Endothelial cell of umbilical vein (primary cell): Measurements from ENCODE around the gene DAPK2. TPM values are rescaled to one million over a fixed set of nuclear protein-coding genes. Genes with fewer than 3 reads are reported as not detected.

Experiments
- BruUV-seq: library from RNA; stranded (reverse); fragments of 400-500 nt; replicated peaks from 2 replicates; lab custom pipeline; 2021; lab: Mats Ljungman, UMichigan
- CTCF ChIA-PET: fragments of 300-600, 350-600 bp; sonication (Branson Sonifier 250); formaldehyde crosslinking; loops from one replicate; lab custom pipeline; 2021; ENCODE audit warnings: antibody characterized with exemption, inconsistent platforms; lab: Charles Lee
- POLR2A ChIA-PET: fragments of 300-600, 350-600 bp; sonication (Branson Sonifier 250); formaldehyde crosslinking; loops from one replicate; lab custom pipeline; 2021; ENCODE audit warnings: antibody characterized with exemption, inconsistent platforms; lab: Charles Lee
- DNase-seq: peaks from one replicate; pipeline ENCODE4 v3.0.0-alpha.2; 2011; ENCODE audit warnings: low read depth, low spot score
- FAIRE-seq: peaks from 2 replicates; lab custom pipeline; 2011; peaks lifted over from hg19 to GRCh38; lab: Jason Lieb, UNC
- H2AFZ ChIP-seq: 2 replicates; pipeline ENCODE4 v1.6.0; 2012; ENCODE audit warnings: low read depth, low read length, control low read depth, inconsistent platforms
- H3K27ac ChIP-seq: 2 replicates; pipeline ENCODE4 v1.5.1; 2011; ENCODE audit warnings: low read depth, mild to moderate bottlenecking, control low read depth, low read length, moderate library complexity; ENCODE audit not compliant: insufficient read depth
- H3K27me3 ChIP-seq, 2 experiments: 2 replicates each; pipeline versions ENCODE4 v1.6.0 to v1.6.1; 2011; ENCODE audit warnings: low read length in 2 of 2, mixed read lengths in 1 of 2; ENCODE audit not compliant: control insufficient read depth in 2 of 2, insufficient read depth in 2 of 2
- H3K36me3 ChIP-seq, 2 experiments: 2 replicates in 1 of 2; 3 replicates in 1 of 2; pipeline ENCODE4 v1.5.1; 2011; ENCODE audit warnings: low read length in 2 of 2, mild to moderate bottlenecking in 1 of 2, moderate library complexity in 1 of 2; ENCODE audit not compliant: control insufficient read depth in 2 of 2, insufficient read depth in 2 of 2; ENCODE audit errors: extremely low read depth in 1 of 2
- H3K4me1 ChIP-seq: 3 replicates; pipeline ENCODE4 v1.5.1; 2011; ENCODE audit warnings: mild to moderate bottlenecking, low read length; ENCODE audit not compliant: control insufficient read depth, insufficient read depth; ENCODE audit errors: extremely low read depth
- H3K4me2 ChIP-seq: 2 replicates; pipeline ENCODE4 v1.6.1; 2011; ENCODE audit warnings: low read length, control low read depth, mixed read lengths; ENCODE audit not compliant: insufficient read depth
- H3K4me3 ChIP-seq, 3 experiments: fragments of 200-600 bp in 1 of 3; sonication (generic), shearing (Covaris generic) in 1 of 3; replicated peaks in 1 of 3; 2 replicates each; pipeline ENCODE4 v1.5.1; 2011 to 2016; ENCODE audit warnings: control low read depth in 3 of 3, low read length in 3 of 3, mild to moderate bottlenecking in 2 of 3, inconsistent platforms in 1 of 3, low read depth in 1 of 3, moderate library complexity in 1 of 3; ENCODE audit not compliant: insufficient read depth in 1 of 3
- H3K79me2 ChIP-seq: 2 replicates; pipeline ENCODE4 v1.6.0; 2012; ENCODE audit warnings: low read length, inconsistent platforms; ENCODE audit not compliant: control insufficient read depth, insufficient read depth
- H3K9ac ChIP-seq: replicated peaks from 2 replicates; pipeline ENCODE3; 2011; ENCODE audit warnings: low read length, control low read depth; ENCODE audit not compliant: insufficient read depth; ENCODE audit errors: extremely low read depth
- H3K9me1 ChIP-seq: replicated peaks from 3 replicates; pipeline ENCODE4 v1.6.0; 2011; ENCODE audit warnings: mild to moderate bottlenecking, low read length; ENCODE audit not compliant: control insufficient read depth, insufficient read depth; ENCODE audit errors: extremely low read depth
- H3K9me3 ChIP-seq: replicated peaks from 2 replicates; pipeline ENCODE4 v1.5.1; 2012; ENCODE audit warnings: low read length, inconsistent platforms; ENCODE audit not compliant: control insufficient read depth, insufficient read depth
- H4K20me1 ChIP-seq: replicated peaks from 2 replicates; pipeline ENCODE3; 2011; ENCODE audit warnings: mild to moderate bottlenecking, low read length; ENCODE audit not compliant: control insufficient read depth, insufficient read depth; ENCODE audit errors: extremely low read depth
- EZH2 ChIP-seq: IDR thresholded peaks from 2 replicates; pipeline ENCODE4 v1.6.1; 2012; ENCODE audit warnings: borderline replicate concordance, low read depth, mild to moderate bottlenecking, moderate library complexity, low read length, inconsistent platforms; ENCODE audit not compliant: severe bottlenecking
- GATA2 ChIP-seq: IDR thresholded peaks from 2 replicates; pipeline ENCODE4 v1.7.0; 2011; ENCODE audit warnings: low read depth, mild to moderate bottlenecking, moderate library complexity, mixed read lengths, low read length; ENCODE audit not compliant: insufficient read length, insufficient read depth
- MAX ChIP-seq: IDR thresholded peaks from 2 replicates; pipeline ENCODE4 v1.6.1; 2011; ENCODE audit not compliant: insufficient read depth, insufficient read length
- POLR2A ChIP-seq: IDR thresholded peaks from 2 replicates; pipeline ENCODE4 v1.6.1; 2012; ENCODE audit warnings: low read depth, mild to moderate bottlenecking, control low read depth, low read length
- POLR2AphosphoS5 ChIP-seq: IDR thresholded peaks from 2 replicates; pipeline ENCODE4 v1.6.1; 2012; ENCODE audit warnings: low read depth, mild to moderate bottlenecking, control low read depth, low read length, moderate library complexity; ENCODE audit not compliant: insufficient read depth
- dilution Hi-C: fragments of 300-500 bp; cut with MboI; formaldehyde crosslinking; loops from one replicate; pipeline ENCODE4 v1.15.0; 2019; ENCODE audit warnings: low sequenced_read_pairs; ENCODE audit not compliant: extremely low pct_ligation_motif_present
- intact Hi-C: fragments of 100-400 bp; cut with micrococcal nuclease; formaldehyde crosslinking; loops from one replicate; pipeline ENCODE4 v1.10.0; 2022
- polyA plus RNA-seq, 4 experiments: library from polyadenylated mRNA; depleted of rRNA in 3 of 4; stranded (reverse) in 3 of 4; unstranded in 1 of 4; fragments of >200 nt; gene quantifications; 2 replicates each; pipeline versions ENCODE4 v1.2.1 to v1.2.3, GENCODE V29; 2011 to 2012; ENCODE audit warnings: missing spikeins in 1 of 4
- total RNA-seq: library from RNA; stranded (reverse); gene quantifications from 2 replicates; pipeline ENCODE4 v1.2.3, GENCODE V29; 2021

DAPK2 gene
- total and polyA plus RNA-seq, 2 donors (not counting 3 experiments of a cell fraction or from before 2014, with no cell fraction given) = 2.8 to 6.7 TPM

- no peak overlapping the region for H3K9ac ChIP-seq
- peak; percentile 32 for DNase-seq
- BruUV-seq = no TSS peak
- TF ChIP-seq EZH2 (no peak), MAX (no peak), POLR2A (no peak), GATA2 (no peak), POLR2AphosphoS5 (no peak)
- H3K9me1 ChIP-seq = no peaks in the 10 kb centered on the region
- H3K4me2 ChIP-seq = no peak overlapping the region
- no peak overlapping the region for H3K27ac ChIP-seq
- H3K4me1 ChIP-seq = no peaks in the 10 kb centered on the region
- dilution Hi-C loops = no loop called here
- FAIRE-seq = peak; percentile 8
- no peak overlapping the region for H2AFZ ChIP-seq
- H3K9me3 ChIP-seq = no peaks in the 10 kb centered on the region
- ChIA-PET POLR2A (no interaction called here), CTCF (interaction anchor here (0.6 to 4.6 kb wide), 4 partner anchors 9 to 143 kb away, joined by 3 to 16 read pairs (median 4); no protein-coding TSS in a partner anchor)
- intact Hi-C loops = loop anchor here (5.0 kb wide), 1 partner anchor 41 kb away; the partner anchor contains the start of gene HERC1
- no peaks in the 10 kb centered on the region for H3K36me3 ChIP-seq
- no peak overlapping the region for H3K4me3 ChIP-seq
- H4K20me1 ChIP-seq = no peaks in the 10 kb centered on the region
- H3K27me3 ChIP-seq = peaks cover 0 to 2% of the 10 kb centered on the region in 2 experiments
- H3K79me2 ChIP-seq = no peaks in the 10 kb centered on the region
Measured at GRCh38 chr15:63872759-63873510, 173.3 kb downstream of the DAPK2 start.
